Right lobe of liver (tissue), 6 donors: ENCODE data around the gene CFAP100. TPM values are rescaled to one million over a fixed set of nuclear protein-coding genes. Genes with fewer than 3 reads are reported as not detected.

ENCODE experiments used
- ATAC-seq, 4 donors: fragments of 200-7000 bp; cut with Tn5 transposase; one replicate each; pipeline ENCODE4 v1.9.1; 2020; ENCODE audit warnings: mild to moderate bottlenecking in 4 of 4, moderate library complexity in 4 of 4
- DNase-seq, 3 donors: peaks; one replicate each; pipeline ENCODE4 v3.0.0-alpha.2; 2020
- H3K27ac ChIP-seq, 3 donors: fragments of 200-600 bp; one replicate each; pipeline ENCODE4 v1.8.0; 2022
- H3K27me3 ChIP-seq, 2 donors: fragments of 200-600 bp; one replicate each; pipeline ENCODE4 v1.8.0; 2022
- H3K36me3 ChIP-seq, 4 donors: fragments of 200-600 bp; sonication (generic) in 1 of 4; one replicate each; pipeline versions ENCODE4 v1.5.1 to v1.8.0; 2017 to 2022; ENCODE audit warnings: control low read depth in 1 of 4
- H3K4me1 ChIP-seq, 4 donors: fragments of 200-600 bp; sonication (generic) in 1 of 4; one replicate each; pipeline versions ENCODE4 v1.5.1 to v1.8.0; 2017 to 2022; ENCODE audit warnings: control low read depth in 1 of 4
- H3K4me3 ChIP-seq, 3 donors: fragments of 200-600 bp; one replicate each; pipeline ENCODE4 v1.8.0; 2022
- H3K9me3 ChIP-seq, 4 donors: fragments of 200-600 bp; sonication (generic) in 1 of 4; one replicate each; pipeline versions ENCODE4 v1.5.1 to v1.8.0; 2017 to 2022; ENCODE audit warnings: control low read depth in 1 of 4
- POLR2A ChIP-seq: fragments of 450-650 bp; IDR thresholded peaks from one replicate; pipeline ENCODE4 v1.6.1; 2017; ENCODE audit warnings: antibody characterized with exemption, mild to moderate bottlenecking
- WGBS: methylation state at CpG from one replicate; pipeline ENCODE4 v1.1.6; 2018; ENCODE audit warnings: low coverage, low lambda C conversion rate; ENCODE audit not compliant: insufficient coverage; ENCODE audit errors: missing lambda C conversion rate; 5-methylcytosine and 5-hydroxymethylcytosine counted together
- intact Hi-C, 2 donors: fragments of 100-400 bp; cut with DNase I; formaldehyde crosslinking; loops; one replicate each; pipeline versions ENCODE4 v1.11.2 to v1.14.1; 2022
- total RNA-seq, 6 experiments: library from RNA; depleted of rRNA in 2 of 6; stranded (reverse); fragments of >200 nt in 2 of 6; fragmentation: NEBNext Ultra II Directional in 3 of 6; extraction: Animal tissue kit (Norgen Biotek cat#: 25700) in 3 of 6; gene quantifications; one replicate each; pipeline versions ENCODE4 v1.1.0 to v1.2.4, GENCODE V29; 2016 to 2023
- TF ChIP-seq, protein P1 (sequence below), 4 donors: fragments of 200-600 bp in 3 of 4; fragments of 450-650 bp in 1 of 4; IDR thresholded peaks; one replicate each; pipeline versions ENCODE4 v1.5.1 to v1.8.0; 2016 to 2022; ENCODE audit warnings: antibody characterized with exemption in 4 of 4, mild to moderate bottlenecking in 2 of 4
- donor health status: DM: no; HTN: yes; CAD: no.
- donor health status: DM: no; HTN: no; CAD: no.
- donor health status: DM: no; HTN: no; CAD: no.
- donor health status: DM: no; HTN: yes; CAD: no.
- donor health status: DM: no; HTN: yes; CAD: no.

The CFAP100 gene
- total RNA-seq, 6 experiments from 2014 or later = not detected

GRCh38 chr3:126358038-126358815 lies 36.5 kb upstream of the CFAP100 start:
- WGBS = 3% methylated on average over 5 of the region's 11 CpGs
- peaks cover 0 to 25% (median 9%) of the 10 kb centered on the region in 4 donors for H3K4me1 ChIP-seq
- no peaks in the 10 kb centered on the region for H3K9me3 ChIP-seq
- peak overlapping the region in 2 of 3 donors; percentile 92 to 97 for H3K27ac ChIP-seq
- TF ChIP-seq, protein P1, sequence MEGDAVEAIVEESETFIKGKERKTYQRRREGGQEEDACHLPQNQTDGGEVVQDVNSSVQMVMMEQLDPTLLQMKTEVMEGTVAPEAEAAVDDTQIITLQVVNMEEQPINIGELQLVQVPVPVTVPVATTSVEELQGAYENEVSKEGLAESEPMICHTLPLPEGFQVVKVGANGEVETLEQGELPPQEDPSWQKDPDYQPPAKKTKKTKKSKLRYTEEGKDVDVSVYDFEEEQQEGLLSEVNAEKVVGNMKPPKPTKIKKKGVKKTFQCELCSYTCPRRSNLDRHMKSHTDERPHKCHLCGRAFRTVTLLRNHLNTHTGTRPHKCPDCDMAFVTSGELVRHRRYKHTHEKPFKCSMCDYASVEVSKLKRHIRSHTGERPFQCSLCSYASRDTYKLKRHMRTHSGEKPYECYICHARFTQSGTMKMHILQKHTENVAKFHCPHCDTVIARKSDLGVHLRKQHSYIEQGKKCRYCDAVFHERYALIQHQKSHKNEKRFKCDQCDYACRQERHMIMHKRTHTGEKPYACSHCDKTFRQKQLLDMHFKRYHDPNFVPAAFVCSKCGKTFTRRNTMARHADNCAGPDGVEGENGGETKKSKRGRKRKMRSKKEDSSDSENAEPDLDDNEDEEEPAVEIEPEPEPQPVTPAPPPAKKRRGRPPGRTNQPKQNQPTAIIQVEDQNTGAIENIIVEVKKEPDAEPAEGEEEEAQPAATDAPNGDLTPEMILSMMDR (IDR thresholded peaks at IDR 0.05) = no peak
- peak; percentile 31 for TF ChIP-seq POLR2A
- intact Hi-C loops = no loop called here
- no peaks in the 10 kb centered on the region for H3K36me3 ChIP-seq
- ATAC-seq (peak; percentile 17 to 44 (median 32)), DNase-seq (peak; percentile 64 to 88 (median 83))
- H3K4me3 ChIP-seq = peak overlapping the region in 2 of 3 donors; percentile 62 to 73
- no peaks in the 10 kb centered on the region for H3K27me3 ChIP-seq

GRCh38 chr3:126358816-126359181 lies 35.9 kb upstream of the CFAP100 start:
- peak overlapping the region in 2 of 3 donors; percentile 92 to 97 for H3K27ac ChIP-seq
- H3K27me3 ChIP-seq = no peaks in the 10 kb centered on the region
- ATAC-seq (no peak), DNase-seq (peak in 1 of 3 donors; percentile 11)
- intact Hi-C loops = no loop called here
- 76% methylated on average over 3 of the region's 3 CpGs for WGBS
- no peaks in the 10 kb centered on the region for H3K36me3 ChIP-seq
- no peak overlapping the region for H3K4me3 ChIP-seq
- no peak for TF ChIP-seq POLR2A
- TF ChIP-seq, protein P1 (IDR thresholded peaks at IDR 0.05) = no peak
- peaks cover 0 to 25% (median 9%) of the 10 kb centered on the region in 4 donors for H3K4me1 ChIP-seq
- H3K9me3 ChIP-seq = no peaks in the 10 kb centered on the region

DNA sequence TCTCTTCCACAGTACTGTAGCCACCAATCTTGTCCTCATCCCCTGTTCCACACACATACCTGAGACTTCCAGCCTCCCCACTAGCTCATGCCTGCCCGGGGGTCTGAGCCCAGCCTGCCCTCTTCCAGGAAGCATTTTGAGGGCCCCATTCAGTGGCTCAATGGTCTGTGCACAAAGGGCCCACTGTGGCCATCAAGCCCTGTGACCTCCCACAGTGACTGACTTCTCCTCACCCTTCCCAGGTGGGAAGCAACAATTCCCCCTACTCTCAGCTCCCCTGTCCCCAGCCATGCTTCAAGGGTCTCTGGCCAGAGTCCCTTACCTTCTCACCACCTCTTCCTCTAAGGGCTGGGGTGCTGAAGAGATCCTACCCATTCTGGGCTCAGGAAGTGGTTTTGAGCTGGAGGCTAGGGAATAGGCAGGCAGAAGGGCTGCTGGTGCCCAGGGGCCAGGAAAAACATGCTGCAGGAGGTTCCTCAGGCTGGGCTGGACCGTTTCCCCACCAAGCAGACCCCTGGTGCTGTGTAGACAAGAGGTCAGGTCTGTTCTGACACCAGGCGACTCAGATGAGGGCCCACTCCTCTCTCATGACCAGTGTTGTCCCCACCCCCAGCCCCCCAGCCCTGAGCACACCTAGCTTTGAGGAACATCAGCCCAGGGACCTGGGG lies 34.5 kb upstream of the CFAP100 start:
- H3K4me3 ChIP-seq = no peak overlapping the region
- peak in 2 of 3 donors; percentile 16 to 18 for DNase-seq
- no peak for ATAC-seq
- peaks cover 0 to 18% (median 5%) of the 10 kb centered on the region in 4 donors for H3K4me1 ChIP-seq
- TF ChIP-seq, protein P1 (IDR thresholded peaks at IDR 0.05) = no peak
- no peak for TF ChIP-seq POLR2A
- H3K9me3 ChIP-seq = no peaks in the 10 kb centered on the region
- no peak overlapping the region for H3K27ac ChIP-seq
- no CpG with 5 or more reads among the region's 3 CpGs for WGBS
- H3K27me3 ChIP-seq = no peaks in the 10 kb centered on the region
- no peaks in the 10 kb centered on the region for H3K36me3 ChIP-seq
- intact Hi-C loops = no loop called here

GRCh38 chr3:126360714-126361060 lies 34.0 kb upstream of the CFAP100 start:
- TF ChIP-seq, protein P1 (IDR thresholded peaks at IDR 0.05) = no peak
- TF ChIP-seq POLR2A = no peak
- H3K9me3 ChIP-seq = no peaks in the 10 kb centered on the region
- H3K36me3 ChIP-seq = no peaks in the 10 kb centered on the region
- no peak overlapping the region for H3K4me3 ChIP-seq
- H3K27ac ChIP-seq = no peak overlapping the region
- intact Hi-C loops = no loop called here
- ATAC-seq (no peak), DNase-seq (peak in 2 of 3 donors; percentile 33 to 45)
- H3K4me1 ChIP-seq = peaks cover 0 to 19% (median 8%) of the 10 kb centered on the region in 4 donors
- WGBS = 100% methylated on average over 1 of the region's 3 CpGs
- no peaks in the 10 kb centered on the region for H3K27me3 ChIP-seq
